Stomach (tissue), 19 donors: ENCODE data around the gene ATR. TPM values are rescaled to one million over a fixed set of nuclear protein-coding genes. Genes with fewer than 3 reads are reported as not detected.

Experiments
- DNase-seq, 2 donors: peaks; one replicate each; pipeline versions ENCODE4 v3.0.0 to v3.0.0-alpha.2; 2013 to 2019
- H3K27ac ChIP-seq, 5 donors: fragments of 200-600 bp in 4 of 5; sonication (generic) in 4 of 5; one replicate each; pipeline ENCODE4 v1.5.1; 2013 to 2019; ENCODE audit warnings: mild to moderate bottlenecking in 1 of 5, moderate library complexity in 1 of 5
- H3K27me3 ChIP-seq, 3 donors: fragments of 200-600 bp; sonication (generic); one replicate each; pipeline ENCODE4 v1.5.1; 2017 to 2019; ENCODE audit warnings: mixed run types in 1 of 3
- H3K36me3 ChIP-seq, 4 donors: fragments of 200-600 bp; sonication (generic); 1 replicate in 3 of 4; 2 replicates in 1 of 4; pipeline ENCODE4 v1.5.1; 2016 to 2019
- H3K4me1 ChIP-seq, 4 donors: fragments of 200-600 bp; sonication (generic); one replicate each; pipeline ENCODE4 v1.5.1; 2016 to 2019
- H3K4me3 ChIP-seq, 4 donors: fragments of 200-600 bp; sonication (generic) in 3 of 4; one replicate each; pipeline ENCODE4 v1.5.1; 2016 to 2019; ENCODE audit warnings: mild to moderate bottlenecking in 1 of 4
- H3K9me3 ChIP-seq, 4 donors: fragments of 200-600 bp; sonication (generic); one replicate each; pipeline ENCODE4 v1.5.1; 2016 to 2019
- CTCF ChIP-seq, 7 experiments: fragments of 450-650 bp in 4 of 7; fragments of 200-600 bp in 3 of 7; sonication (generic) in 3 of 7; IDR thresholded peaks; one replicate each; pipeline ENCODE4 v1.5.1; 2016 to 2019; ENCODE audit warnings: antibody characterized with exemption in 7 of 7, control low read depth in 2 of 7, mild to moderate bottlenecking in 1 of 7
- EP300 ChIP-seq: sonication (generic); formaldehyde crosslinking; IDR thresholded peaks from one replicate; pipeline ENCODE4 v1.6.1; 2017; ENCODE audit warnings: antibody characterized with exemption
- POLR2A ChIP-seq, 4 donors: fragments of 450-650 bp; IDR thresholded peaks; one replicate each; pipeline ENCODE4 v1.6.1; 2016; ENCODE audit warnings: antibody characterized with exemption in 4 of 4, control low read depth in 2 of 4, mild to moderate bottlenecking in 1 of 4, moderate library complexity in 1 of 4
- POLR2AphosphoS5 ChIP-seq, 3 donors: sonication (generic); formaldehyde crosslinking; IDR thresholded peaks; one replicate each; pipeline ENCODE4 v1.6.1; 2016; ENCODE audit warnings: antibody characterized with exemption in 3 of 3
- WGBS, 5 donors: extraction: QIAGEN DNeasy Blood & Tissue Kit in 3 of 5; methylation state at CpG; one replicate each; pipeline versions ENCODE4 v1.1.5 to v1.1.7; 2013 to 2018; 5-methylcytosine and 5-hydroxymethylcytosine counted together
- intact Hi-C: fragments of 100-400 bp; cut with DNase I; formaldehyde crosslinking; loops from one replicate; pipeline ENCODE4 v1.15.1; 2023; ENCODE audit warnings: low total_unique reads
- long read RNA-seq, 10 donors: transcript quantifications; one replicate each; lab custom pipeline, GENCODE V29; 2026
- polyA plus RNA-seq, 3 donors: library from polyadenylated mRNA; stranded (reverse); fragments of 200-250 nt; gene quantifications; one replicate each; pipeline ENCODE4 v1.2.3, GENCODE V29; 2013
- total RNA-seq, 5 donors: library from RNA; depleted of rRNA; stranded (reverse); fragments of >200 nt; gene quantifications; one replicate each; pipeline versions ENCODE4 v1.1.0 to v1.2.3, GENCODE V29; 2014 to 2016
- donor health status: healthy with polysubstance abuse.
- donor health status: Bipolar disorder and iron deficiency.
- donor health status: healthy.

Gene ATR
- total RNA-seq (10 to 100 TPM; 12.8 to 51.0 (median 34.2) TPM), polyA plus RNA-seq (10 to 100 TPM in 1 of 3 donors, 1 to 10 TPM in 2; 6.0 to 13.6 (median 9.0) TPM)
- long read RNA-seq, donor 1 = 0 reads
- long read RNA-seq, donor 2 = 0 reads
- long read RNA-seq, donor 3 = 0 reads
- long read RNA-seq, donor 4 = 0 reads
- long read RNA-seq, donor 5 = 0 reads
- long read RNA-seq, donor 6 = 0 reads
- long read RNA-seq, donor 7 = 0 reads
- long read RNA-seq, donor 8, partial matches to known transcripts = 5 of 5 reads
- long read RNA-seq, donor 8, other reads (novel, unspliced or antisense) = 0 of 5 reads
- long read RNA-seq, donor 9, partial matches to known transcripts = 0 of 1 reads
- long read RNA-seq, donor 9, other reads (novel, unspliced or antisense) = 0 of 1 reads
- long read RNA-seq, donor 10 = 0 reads

GRCh38 chr3:142578329-142579223, at the start of gene ATR:
Gene ATR (minus strand): TSS chr3:142578733. CDS start chr3:142578704, 29 bp downstream.
- 0 to 1% (median 1%) methylated on average over 47 to 65 of the region's 65 CpGs for WGBS, 5 donors
- Histone ChIP-seq H3K9me3 (no peaks in the 10 kb centered on the region), H3K4me1 (peaks cover 12 to 48% (median 29%) of the 10 kb centered on the region in 4 donors), H3K27ac (peak within 1 kb of the TSS; percentile 90 to 97 (median 95)), H3K27me3 (peaks cover 0 to 4% (median 0%) of the 10 kb centered on the region in 3 donors), H3K36me3 (no peaks in the 10 kb centered on the region), H3K4me3 (peak within 1 kb of the TSS; percentile 68 to 94 (median 89))
- intact Hi-C loops = no loop called here
- peak; percentile 98 to 99 for DNase-seq
- TF ChIP-seq POLR2A (IDR thresholded peaks at IDR 0.05) (peak in 2 of 4 donors; percentile 49 to 71), POLR2AphosphoS5 (IDR thresholded peaks at IDR 0.05) (peak; percentile 88 to 96 (median 92)), CTCF (IDR thresholded peaks at IDR 0.05) (peak in 2 of 7 experiments; percentile 7 to 15), EP300 (peak; percentile 17)

GRCh38 chr3:142626971-142627370, 48.4 kb upstream of the ATR start:
- TF ChIP-seq CTCF (IDR thresholded peaks at IDR 0.05) (no peak), EP300 (no peak), POLR2AphosphoS5 (IDR thresholded peaks at IDR 0.05) (no peak)
- no peak for DNase-seq
- intact Hi-C loops = no loop called here
- no peaks in the 10 kb centered on the region for H3K4me1 ChIP-seq
- H3K9me3 ChIP-seq = no peaks in the 10 kb centered on the region
- H3K4me3 ChIP-seq = no peak overlapping the region
- no peak overlapping the region for H3K27ac ChIP-seq
- no peaks in the 10 kb centered on the region for H3K27me3 ChIP-seq
- H3K36me3 ChIP-seq = no peaks in the 10 kb centered on the region

- Histone ChIP-seq H3K36me3 (no peaks in the 10 kb centered on the region), H3K9me3 (no peaks in the 10 kb centered on the region), H3K27me3 (no peaks in the 10 kb centered on the region), H3K27ac (no peak overlapping the region), H3K4me3 (no peak overlapping the region), H3K4me1 (no peaks in the 10 kb centered on the region)
- no peak for DNase-seq
- intact Hi-C loops = no loop called here
- WGBS, 5 donors = 91 to 96% (median 94%) methylated on average over 2 of the region's 2 CpGs
- no peak for TF ChIP-seq EP300
- no peak for TF ChIP-seq CTCF (IDR thresholded peaks at IDR 0.05)
- no peak for TF ChIP-seq POLR2AphosphoS5 (IDR thresholded peaks at IDR 0.05)
- no peak for TF ChIP-seq POLR2A (IDR thresholded peaks at IDR 0.05)
These were observed 46.6 kb upstream of the ATR start for GRCh38 chr3:142625153-142625440.

GRCh38 chr3:142624341-142625152, 46.0 kb upstream of the ATR start:
- no peaks in the 10 kb centered on the region for H3K9me3 ChIP-seq
- DNase-seq = no peak
- H3K4me3 ChIP-seq = no peak overlapping the region
- no peaks in the 10 kb centered on the region for H3K36me3 ChIP-seq
- no peak overlapping the region for H3K27ac ChIP-seq
- intact Hi-C loops = no loop called here
- no peaks in the 10 kb centered on the region for H3K27me3 ChIP-seq
- WGBS, 5 donors = 71 to 93% (median 82%) methylated on average over 2 of the region's 2 CpGs
- TF ChIP-seq POLR2A (IDR thresholded peaks at IDR 0.05) (no peak), POLR2AphosphoS5 (IDR thresholded peaks at IDR 0.05) (no peak), CTCF (IDR thresholded peaks at IDR 0.05) (no peak), EP300 (no peak)
- H3K4me1 ChIP-seq = peaks cover 0 to 4% (median 0%) of the 10 kb centered on the region in 4 donors
